Fibroblast of skin of scalp (primary cell): ENCODE data around the gene NEUROD1.
A peak's percentile ranks its signal among the peaks of the same experiment; 100 is the strongest.

Experiments used
- DNase-seq: peaks from one replicate; pipeline ENCODE4 v3.0.0-alpha.2; 2013

Gene NEUROD1

GRCh38 chr2:181679544-181679979 is 755 bp downstream of the NEUROD1 start:
- no peak for DNase-seq

GRCh38 chr2:181678861-181679543 is 1.3 kb downstream of the NEUROD1 start:
- DNase-seq: no peak

GRCh38 chr2:181677912-181678586 is 2.3 kb downstream of the NEUROD1 start:
- DNase-seq: peak; percentile 78

- no peak for DNase-seq
Observed at GRCh38 chr2:181675254-181675653, 5.1 kb downstream of the NEUROD1 start.

GRCh38 chr2:181674461-181674860 is 5.9 kb downstream of the NEUROD1 start:
- DNase-seq: no peak

GRCh38 chr2:181673173-181673572 is 7.1 kb downstream of the NEUROD1 start:
- DNase-seq: no peak

GRCh38 chr2:181672255-181673008 is 7.9 kb downstream of the NEUROD1 start:
- DNase-seq: no peak

GRCh38 chr2:181670632-181671031 is 9.7 kb downstream of the NEUROD1 start:
- DNase-seq: no peak

GRCh38 chr2:181667234-181667633 is 13.1 kb downstream of the NEUROD1 start:
- DNase-seq: no peak

GRCh38 chr2:181662287-181662686 is 18.0 kb downstream of the NEUROD1 start:
- DNase-seq: no peak

- no peak for DNase-seq
Observed at GRCh38 chr2:181660181-181660580, 20.1 kb downstream of the NEUROD1 start.

- no peak for DNase-seq
Observed at GRCh38 chr2:181658444-181658843, 21.9 kb downstream of the NEUROD1 start.

- no peak for DNase-seq
Observed at GRCh38 chr2:181657379-181657778, 22.9 kb downstream of the NEUROD1 start.

GRCh38 chr2:181656450-181657291 is 23.6 kb downstream of the NEUROD1 start, which contains the start of gene CERKL:
TSS of gene CERKL (minus strand) at chr2:181657105. CDS start at chr2:181657006, 99 bp downstream.
- DNase-seq: peak; percentile 19

GRCh38 chr2:181655519-181655918 is 24.8 kb downstream of the NEUROD1 start:
- DNase-seq: no peak

GRCh38 chr2:181649436-181649979 is 30.8 kb downstream of the NEUROD1 start:
- DNase-seq: no peak

GRCh38 chr2:181648478-181649155 is 31.7 kb downstream of the NEUROD1 start:
- DNase-seq: no peak

GRCh38 chr2:181646415-181646987 is 33.8 kb downstream of the NEUROD1 start:
- DNase-seq: no peak

GRCh38 chr2:181643151-181643550 is 37.2 kb downstream of the NEUROD1 start:
- DNase-seq: no peak

GRCh38 chr2:181642086-181642485 is 38.2 kb downstream of the NEUROD1 start:
- DNase-seq: no peak

- no peak for DNase-seq
Observed at GRCh38 chr2:181639686-181640085, 40.6 kb downstream of the NEUROD1 start.
